CD4-positive, alpha-beta T cell treated with Interleukin-10 for 1 hour (primary cell): ENCODE measurements around the gene TMEM184A.

Source experiments
- DNase-seq: peaks from one replicate; pipeline ENCODE4 v3.0.0-alpha.2; 2020

Gene TMEM184A

DNA sequence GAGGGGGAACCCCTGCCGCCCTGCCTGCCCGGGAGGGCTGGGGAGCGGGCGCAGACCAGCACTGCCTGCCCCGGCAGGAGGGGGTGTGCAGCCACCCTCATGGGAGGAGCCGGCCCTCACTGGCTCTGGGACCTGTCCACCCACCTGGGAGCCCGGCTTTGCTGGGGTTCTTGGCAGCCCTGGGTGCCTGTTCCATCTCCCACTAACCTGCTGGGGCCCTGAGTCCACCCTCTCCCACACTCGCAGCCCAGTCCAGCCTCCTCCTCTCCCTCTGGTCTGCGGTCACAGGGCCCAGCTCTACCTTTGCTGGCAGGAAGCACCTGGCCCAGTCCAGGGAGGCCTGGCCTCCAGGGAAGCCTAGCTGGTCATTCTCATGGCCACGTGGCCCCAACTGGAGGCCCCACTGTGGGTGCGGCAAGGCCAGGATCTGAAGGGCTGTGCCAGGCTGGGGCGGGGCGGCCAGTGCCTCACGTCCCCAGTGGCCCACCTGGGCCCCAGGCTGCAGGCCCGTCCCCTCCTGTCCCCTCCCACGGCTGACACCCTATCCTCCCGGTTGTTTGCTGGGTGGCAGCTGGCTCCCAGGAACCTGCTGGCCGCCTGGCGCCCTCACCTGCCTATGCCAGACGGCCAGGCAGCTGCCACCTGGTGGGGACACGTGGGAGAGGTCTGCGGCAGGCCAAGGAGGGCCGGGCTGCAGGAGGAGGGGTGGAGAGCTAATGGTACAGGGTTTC lies at the start of gene TMEM184A:
Gene TMEM184A (minus strand): TSS at position 393 of the 731 bp plus-strand sequence. CDS start 721 bp downstream, outside the sequence.
- DNase-seq, result peak; percentile 45

DNA sequence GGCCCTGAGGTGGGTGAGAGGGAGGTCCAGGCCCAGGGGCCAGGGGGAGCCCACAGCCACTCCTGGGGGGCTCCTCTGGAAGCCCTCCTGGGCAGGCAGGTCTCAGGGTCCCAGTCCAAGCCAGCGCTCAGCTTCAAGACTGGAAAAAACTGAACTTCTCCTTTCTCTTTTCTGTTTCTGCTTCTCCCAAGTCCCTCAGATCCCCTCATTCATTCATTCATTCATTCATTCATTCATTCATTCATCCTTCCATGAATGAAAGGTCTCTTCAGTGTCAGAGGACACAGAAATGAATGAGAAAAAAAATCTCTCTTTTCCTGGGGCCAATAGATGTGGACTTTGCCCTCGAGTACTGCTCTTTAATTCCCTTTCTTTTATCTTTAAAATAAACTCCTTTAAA lies 48.4 kb upstream of the TMEM184A start:
- DNase-seq, result no peak

DNA sequence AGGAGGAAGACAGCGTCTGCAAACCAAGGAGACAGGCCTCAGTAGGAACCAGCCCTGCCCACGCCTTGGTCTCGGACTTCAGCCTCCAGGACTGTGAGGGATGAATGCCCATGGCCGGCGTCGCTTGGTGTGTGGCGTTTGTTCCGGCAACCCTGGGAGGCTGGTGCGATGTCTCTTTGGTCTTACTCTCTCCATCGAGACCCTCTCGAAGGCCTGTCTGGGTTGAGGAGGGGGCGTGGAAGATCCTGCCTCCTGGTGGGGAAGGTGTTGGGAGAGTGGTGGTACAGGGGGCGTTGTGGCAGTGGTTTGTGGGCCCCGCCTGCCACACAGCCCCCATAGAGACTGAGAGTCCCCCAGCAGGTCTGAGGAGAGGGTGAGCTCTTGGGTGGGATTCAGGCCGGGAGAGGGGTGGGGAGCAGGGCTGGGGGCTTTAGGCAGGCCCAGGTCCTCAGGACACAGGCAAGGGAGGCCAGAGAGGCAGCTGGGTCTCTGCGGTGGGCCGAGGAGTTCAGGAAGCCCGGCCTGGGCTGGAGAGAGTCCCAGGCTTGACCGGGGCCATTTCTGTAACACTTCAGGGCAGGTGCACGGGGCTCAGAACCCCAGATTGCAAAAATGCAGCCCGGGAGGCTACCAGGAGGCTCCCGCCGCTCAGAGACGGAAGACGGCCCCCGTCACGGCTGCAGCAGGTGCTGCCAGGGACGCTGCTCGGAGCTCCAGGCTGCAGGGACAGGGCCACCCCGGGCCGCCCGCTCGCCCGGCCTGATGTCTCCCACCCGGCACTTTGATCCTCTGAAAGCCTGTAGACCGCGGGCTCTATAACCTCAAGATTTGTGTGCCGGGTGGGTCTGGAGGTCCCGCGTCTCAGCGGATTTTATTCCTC lies 47.6 kb upstream of the TMEM184A start:
- DNase-seq, result no peak

DNA sequence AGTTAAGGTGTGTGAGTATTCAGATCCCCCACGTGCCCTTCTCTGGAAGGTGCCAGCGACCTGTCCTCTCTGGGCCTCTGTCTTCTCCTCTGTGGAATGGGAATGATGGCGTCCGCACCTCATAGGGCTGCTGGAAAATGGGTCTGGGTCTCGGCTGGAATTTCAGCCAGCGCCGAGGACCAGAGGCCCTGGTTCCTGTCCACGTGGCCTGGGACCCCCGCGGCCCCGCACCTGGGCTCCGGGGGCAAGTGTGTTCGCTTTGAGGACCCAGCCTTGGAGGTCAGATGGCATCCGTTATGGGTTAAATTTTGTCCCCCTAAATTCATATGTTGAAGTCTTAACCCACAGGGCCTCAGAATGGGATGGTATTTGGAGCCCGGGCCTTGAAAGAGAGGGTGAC lies 46.4 kb upstream of the TMEM184A start:
- no peak for DNase-seq

DNA sequence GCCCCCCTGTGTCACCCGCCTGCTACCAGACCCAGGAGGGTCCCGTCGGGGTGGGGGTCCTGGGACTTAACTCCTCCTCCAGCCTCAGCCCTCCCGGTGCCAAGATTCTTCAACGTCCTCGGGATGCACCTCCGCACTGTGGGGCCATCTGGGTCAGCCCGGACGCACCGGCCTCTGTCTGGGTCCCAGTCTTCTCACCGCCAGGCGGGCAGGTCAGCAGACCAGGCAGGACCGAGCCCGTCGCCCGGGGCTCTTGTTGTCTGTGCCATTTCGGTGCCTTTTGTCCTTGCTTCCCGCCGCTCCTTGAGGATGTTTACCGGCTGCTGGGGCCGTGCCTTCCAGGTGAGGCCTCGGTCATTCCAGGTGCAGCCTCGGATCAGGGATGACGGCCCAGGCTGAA lies 46.0 kb upstream of the TMEM184A start:
- no peak for DNase-seq

DNA sequence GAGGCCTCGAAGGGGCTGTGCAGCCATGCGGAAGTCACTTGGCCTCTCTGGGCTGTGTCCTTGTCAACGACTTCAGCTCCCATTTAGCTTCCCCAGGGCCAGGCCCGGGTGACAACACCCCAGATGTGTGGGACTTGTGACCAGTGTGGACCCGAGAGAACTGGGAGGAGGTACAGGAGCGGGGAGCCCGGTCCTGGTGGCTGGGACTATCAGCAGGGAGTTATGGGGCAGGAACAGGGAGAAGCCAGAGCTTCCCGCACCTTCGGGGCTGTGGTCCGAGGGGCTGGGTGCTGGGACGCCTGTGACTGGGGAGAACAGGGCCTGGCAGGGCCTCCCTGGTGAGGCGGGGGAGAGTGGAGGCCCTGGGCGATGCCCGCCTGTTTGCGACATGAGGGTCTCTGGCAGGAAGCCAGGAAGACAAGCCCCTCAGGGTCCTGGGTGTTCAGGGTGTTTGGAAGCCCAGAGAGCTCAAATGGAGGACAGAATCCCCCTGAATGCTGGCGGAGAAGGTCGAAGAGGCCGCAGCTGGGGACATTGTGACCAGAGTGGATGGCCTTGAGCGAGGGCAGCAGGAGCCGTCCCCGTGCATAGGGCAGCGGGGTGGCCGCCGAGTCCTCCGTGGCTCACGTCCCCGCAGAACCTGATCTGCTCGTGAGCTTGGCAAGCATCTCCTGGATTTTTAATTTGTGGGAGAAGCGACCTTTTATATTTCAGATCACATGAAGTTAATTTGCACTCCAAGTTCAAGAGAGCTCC lies 43.8 kb upstream of the TMEM184A start:
- DNase-seq, result no peak

DNA sequence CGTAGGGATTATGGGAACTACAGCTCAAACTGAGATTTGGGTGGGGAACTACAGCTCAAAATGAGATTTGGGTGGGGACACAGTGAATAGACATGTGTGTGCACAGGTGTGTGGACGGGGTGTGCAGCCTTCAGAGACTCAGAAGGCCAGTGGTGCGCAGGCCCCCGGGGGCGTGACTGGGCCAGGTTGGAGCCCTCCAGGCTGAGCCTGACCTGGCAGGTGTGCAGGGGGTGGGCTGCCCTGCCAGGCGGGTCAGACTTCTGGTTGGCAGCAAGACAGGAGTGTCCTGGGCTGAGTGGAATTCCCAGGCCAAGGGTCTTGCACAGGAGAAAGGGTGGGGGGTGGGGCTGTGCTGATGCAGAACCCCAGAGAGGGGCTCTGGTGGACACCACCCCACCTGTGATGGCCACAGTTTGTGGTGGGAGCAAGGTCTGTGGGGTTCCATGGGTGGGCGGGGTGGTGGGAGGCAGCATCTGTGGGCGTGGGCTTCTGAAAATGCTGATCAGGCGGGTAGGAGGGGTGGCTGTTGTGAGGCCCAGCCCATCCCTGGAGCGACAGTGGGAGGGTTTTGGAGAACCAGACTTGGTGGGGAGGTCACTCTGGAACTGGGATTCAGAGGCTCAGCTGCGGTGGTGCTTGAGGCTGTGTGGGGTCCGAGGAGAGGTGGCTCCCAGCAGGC lies 43.1 kb upstream of the TMEM184A start:
- DNase-seq, result no peak

DNA sequence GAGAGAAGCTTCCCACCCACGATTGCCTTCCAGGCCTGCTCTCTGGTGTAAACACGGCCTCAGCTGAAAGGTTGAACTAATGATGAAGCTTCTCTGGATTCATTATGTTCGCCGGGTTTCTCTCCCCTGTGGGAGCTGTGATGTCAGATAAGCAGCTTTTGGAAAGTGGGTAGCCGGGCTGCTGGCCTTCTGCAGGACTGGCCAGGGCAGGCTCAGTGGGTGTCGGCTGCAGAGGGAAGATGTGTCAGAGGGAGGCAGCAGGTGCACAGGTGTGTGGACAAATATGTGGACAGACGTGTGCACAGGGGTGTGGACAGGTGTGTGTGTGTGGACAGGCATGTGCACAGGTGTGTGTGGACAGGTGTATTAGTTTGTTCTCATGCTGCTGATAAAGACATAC lies 42.3 kb upstream of the TMEM184A start:
- no peak for DNase-seq

DNA sequence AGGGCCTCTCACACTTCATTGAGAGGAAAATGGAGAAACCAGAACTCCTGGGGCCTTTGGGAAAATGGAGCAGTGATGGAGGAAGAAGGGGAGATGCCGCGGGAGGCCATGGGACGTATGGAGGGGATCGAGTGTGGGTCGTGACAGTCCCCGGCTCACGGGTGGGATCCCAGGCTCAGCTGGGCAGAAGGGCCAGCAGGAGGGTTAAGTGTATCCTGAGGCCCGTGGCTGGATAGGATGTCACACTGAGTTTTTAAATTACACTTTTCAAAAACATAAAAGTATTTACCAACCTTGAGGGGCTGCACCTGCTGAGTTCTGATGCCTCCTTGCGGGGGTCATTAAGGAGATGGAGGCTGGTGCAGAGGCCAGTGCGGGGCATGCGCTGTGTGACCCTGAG lies 41.8 kb upstream of the TMEM184A start:
- DNase-seq, result no peak

DNA sequence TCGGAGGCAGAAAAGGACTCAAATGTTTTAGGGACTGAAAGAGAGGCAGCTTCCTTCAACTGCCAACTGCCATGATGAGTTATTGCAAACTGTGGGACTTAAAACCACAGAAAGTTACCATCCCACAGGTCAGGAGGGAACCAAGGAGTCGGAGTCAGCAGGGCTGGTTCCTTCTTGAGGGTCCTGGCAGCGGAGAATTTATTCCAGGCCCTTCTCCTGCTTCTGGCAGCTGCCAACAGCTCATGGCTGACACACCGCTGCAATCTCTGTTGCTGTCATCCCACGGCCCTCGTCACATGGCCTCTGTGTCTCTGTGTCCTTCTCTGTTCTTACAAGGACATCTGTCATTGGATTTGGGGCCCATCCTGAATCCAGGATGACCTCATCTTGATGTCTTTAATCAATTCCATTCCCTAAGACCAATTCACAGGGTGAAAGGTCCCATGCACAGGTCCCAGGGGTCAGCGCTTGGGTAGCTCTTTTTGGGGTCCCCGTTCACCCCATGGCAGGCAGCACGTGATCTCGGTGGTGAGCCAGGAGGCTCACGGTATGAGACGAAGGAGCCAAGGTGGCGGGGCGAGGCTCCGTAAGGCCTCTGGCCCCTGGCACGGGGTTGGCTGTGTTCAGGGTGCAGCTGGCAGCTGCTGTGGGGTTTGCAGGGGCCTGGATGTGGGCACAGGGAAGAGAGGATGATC lies 41.2 kb upstream of the TMEM184A start:
- DNase-seq, result no peak

DNA sequence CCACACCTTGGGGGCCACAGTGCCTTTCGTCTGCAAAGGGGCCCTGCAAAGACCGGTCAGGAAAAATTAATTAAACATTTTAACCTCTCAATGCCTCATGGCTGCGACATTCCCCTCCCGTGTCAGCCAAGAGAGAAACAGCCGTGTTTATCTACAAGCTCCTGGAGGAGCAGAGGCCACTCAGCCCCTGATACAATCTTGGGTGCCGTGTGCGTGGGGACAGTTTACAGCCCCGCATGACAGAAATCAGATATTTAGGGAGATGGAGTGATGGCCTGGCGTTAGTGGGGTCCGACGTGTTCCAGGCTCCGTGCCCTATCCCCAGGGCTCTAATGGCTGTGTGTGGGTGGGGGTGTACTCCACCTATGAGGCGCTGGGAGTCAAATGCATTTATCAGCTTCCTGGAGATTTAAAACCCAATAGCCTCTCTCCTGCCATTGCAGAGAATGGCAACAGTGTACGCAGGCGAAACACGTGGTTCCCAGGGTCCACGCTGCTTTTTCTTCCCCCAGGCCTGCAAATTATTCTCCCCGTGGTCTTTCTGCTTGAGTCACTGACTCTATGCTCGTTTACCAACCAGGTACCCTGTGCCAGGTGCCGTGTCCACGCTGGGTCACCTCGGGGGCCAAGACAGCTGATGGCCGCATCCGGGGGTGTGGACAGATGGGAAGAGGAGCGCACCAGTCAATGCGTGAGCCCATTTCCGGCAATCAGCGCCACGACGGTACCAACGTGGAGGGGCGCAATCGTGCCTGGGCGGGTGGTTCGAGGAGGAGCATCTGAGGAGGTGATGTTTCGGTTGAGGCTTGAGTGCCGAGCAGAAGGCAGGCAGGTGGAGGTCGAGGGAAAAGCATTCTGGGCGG lies 40.4 kb upstream of the TMEM184A start:
- no peak for DNase-seq

DNA sequence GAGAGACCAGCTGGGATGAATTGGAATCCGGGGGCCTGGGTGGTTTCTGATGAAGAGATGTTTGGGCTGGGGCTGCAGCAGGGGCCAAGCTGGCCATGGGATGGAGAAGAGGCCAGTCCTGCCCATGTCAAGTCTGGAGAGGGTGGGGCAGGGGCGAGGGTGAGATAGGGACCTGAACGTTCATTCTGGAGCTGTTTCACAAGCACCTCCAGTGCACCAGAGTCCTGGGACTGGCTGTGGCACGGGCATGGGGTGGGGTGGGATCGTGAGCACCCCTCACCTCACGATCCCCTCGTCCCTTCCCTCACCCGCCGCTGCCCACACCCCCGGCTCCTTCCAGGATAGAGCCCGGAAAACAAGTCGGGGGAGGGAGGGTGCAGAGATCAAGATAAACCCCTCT lies 39.6 kb upstream of the TMEM184A start:
- no peak for DNase-seq

DNA sequence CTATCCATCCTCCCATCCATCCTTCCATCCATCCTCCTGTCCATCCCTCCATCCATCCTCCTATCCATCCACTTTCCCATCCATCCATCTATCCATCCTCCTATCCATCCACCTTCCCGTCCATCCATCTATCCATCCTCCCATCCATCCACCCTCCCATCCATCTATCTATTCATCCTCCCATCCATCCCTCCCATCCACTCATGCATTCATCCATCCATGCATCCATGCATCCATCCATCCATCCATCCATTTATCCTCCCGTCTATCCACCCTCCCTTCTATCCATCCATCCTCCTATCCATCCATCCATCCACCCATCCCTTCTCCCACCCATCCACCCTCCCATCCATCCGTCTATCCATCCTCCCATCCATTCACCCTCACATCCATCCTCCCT lies 39.0 kb upstream of the TMEM184A start:
- DNase-seq, result no peak

DNA sequence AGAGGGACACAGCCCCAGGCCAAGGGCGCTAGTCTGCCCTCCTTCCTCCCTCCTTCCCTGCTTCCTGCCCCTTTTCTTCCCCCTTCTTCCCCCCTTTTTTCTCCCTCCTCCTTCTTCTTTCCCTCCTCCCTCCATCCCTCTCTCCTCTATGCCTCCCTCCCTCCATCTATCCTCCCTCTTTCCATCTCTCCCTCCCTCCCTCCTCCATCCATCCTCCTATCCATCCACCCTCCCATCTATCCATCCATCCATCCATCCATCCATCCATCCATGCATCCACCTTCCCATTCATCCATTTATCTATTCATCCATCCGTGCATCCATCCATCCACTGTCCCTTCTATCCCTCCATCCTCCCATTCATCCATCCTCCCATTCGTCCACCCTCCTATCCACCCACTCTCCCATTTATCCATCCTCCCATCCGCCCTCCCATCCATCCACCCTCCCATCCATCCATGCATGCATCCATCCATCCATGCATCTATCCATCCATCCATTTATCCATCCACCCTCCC lies 38.0 kb upstream of the TMEM184A start:
- no peak for DNase-seq

DNA sequence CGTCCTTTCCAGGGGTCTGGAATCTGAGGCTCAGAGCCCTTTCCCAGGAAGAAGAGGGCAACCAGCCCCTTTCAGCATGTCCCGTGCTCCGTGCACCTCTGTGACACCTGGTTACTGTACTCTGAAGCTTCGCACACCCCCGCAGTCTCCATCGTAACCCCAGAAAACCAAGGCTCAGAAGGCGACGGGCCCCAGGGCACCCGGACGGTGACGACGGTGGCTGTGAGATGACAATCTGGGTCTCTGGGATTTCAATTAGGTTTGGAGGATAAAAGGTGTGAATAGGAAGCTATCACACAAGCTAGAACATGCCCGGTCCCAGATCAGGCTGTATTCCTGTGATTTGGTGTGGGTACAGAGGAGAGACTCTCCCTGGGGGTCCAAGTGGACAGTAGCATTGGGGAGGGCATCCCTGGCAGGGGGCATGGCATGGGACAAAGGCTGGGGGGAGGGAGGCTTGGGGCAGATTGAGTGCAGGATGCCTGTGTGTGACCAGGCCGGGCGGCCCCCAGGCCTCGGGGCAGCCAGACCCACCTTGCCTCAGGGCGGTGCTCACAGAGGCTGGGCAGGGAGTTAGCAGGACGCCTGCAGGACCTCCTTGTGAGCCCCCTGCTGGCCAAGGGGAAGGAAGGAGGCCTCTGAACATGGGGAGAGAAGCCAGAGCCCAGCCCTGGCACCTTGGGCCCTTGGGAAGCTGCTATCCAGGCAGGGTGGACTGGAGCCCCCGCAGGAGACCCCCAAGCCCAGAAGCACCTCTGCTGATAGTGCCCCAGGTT lies 37.3 kb upstream of the TMEM184A start:
- DNase-seq, result peak; percentile 10

DNA sequence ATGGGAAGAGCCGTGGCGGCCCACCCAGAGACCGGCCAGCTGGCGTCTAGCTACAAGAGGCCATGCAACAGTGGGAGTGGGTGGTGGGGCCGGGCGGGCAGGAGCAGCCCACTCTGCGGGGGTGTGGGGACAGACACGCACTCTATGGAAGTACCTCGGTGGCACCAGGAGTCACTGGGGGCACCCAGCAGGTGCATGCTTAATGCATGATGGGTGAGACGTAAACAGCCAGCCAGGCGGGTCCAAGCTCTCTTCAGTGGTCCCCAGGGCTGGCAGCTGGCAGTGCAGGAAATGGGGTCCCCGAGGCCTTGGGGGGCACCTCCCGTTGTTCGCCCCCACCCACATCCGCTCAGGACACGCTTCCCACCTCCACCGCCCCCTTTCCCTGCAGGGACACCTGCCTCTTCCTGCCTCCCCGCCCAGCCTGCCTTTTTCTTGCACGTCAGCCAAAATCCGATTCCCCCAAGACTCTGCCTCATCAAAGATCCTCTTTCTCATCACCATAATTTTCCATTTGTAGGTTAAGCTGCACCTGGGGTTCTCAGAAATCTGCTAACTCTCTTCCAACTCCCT lies 36.4 kb upstream of the TMEM184A start:
- no peak for DNase-seq

DNA sequence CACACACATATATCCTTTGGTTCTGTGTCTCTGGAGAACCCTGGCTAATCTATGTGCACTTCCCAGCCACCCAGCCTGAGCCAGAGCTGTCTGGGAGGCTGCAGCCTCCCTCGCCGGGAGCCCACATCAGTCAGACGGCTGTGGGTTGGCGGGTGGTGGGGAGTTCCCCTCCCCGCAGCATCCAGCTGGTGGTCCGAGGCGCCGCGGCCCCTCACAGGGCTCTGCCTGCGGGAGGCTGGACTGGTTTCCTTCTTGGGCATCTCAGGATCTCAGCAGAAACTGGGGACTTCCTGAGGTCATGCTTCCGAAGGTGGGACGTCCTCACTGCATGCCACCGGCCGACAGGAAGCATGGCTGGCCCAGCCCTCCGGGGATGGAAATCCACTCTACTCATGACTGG lies 35.9 kb upstream of the TMEM184A start:
- peak; percentile 7 for DNase-seq

DNA sequence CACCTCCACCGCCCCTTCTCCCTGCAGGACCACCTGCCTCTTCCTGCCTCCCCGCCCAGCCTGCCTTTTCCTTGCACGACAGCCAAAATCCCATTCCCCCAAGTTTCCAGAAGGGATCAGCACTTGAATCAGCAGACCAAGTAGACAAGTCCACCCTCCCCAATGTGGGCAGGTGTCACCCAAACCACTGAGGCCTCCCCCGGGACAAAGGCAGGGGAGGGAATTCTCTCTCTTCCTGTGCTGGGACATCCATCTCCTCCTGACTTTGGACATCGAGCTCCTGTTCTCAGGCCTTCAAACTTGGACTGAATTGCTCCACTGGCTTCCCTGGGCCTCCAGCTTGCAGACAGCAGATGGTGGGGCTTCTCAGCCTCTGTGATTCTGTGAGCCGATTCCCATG lies 35.4 kb upstream of the TMEM184A start:
- DNase-seq, result no peak

DNA sequence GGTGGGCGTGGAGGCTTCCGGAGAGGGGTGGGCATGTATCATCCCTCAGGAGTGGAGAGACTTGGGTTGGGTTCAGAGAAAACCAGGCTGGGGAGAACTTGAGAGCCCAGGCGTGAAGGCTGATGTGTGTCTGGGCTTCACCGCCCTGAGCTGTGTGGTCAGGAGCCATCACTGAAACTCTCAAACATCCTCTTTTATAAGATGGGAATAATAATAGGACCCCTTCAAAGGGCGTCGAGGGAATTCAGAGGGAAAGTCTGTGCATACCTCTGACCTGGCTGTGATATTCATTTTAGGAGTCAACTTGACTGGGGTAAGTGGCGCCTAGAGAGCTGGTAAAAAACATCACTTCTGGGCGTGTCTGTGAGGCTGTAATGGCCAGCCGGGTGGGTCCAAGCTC lies 34.9 kb upstream of the TMEM184A start:
- DNase-seq, result no peak

DNA sequence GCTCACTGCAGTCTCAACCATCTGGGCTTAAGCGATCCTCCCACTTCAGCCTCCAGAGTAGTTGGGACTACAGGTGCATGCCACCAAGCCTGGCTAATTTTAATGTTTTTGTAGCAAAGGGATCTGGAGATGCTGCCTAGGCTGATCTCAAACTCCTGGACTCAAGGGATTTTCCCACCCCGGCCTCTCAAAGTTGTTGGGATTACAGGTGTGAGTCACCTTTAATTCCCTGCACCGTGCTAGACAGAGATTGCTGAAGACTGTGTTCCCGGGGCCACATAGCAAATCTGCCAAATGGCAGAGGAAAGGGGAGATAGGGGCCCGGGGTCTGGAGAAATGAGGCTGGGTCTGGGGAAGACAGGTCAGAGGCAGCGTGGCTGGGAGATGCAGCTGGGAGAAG lies 34.5 kb upstream of the TMEM184A start:
- DNase-seq, result no peak
